ENCODE measurements around the gene PCCA.

PCCA gene

GRCh38 chr13:100088644-100089464 lies at the start of gene PCCA:
Gene PCCA, plus strand, starts transcription at chr13:100089093. Its CDS starts 28 bp downstream, at chr13:100089121.
- TF ChIP-seq CTCF (IDR thresholded peaks at IDR 0.05; ENCODE audit: low read depth, low read length, missing control alignments): no peak
- H3K4me3 ChIP-seq (ENCODE audit: low read depth, low read length): peak within 1 kb of the TSS; percentile 86
- peak; percentile 68 for DNase-seq (ENCODE audit: low read depth)

- TF ChIP-seq CTCF (IDR thresholded peaks at IDR 0.05; ENCODE audit: low read depth, low read length, missing control alignments): no peak
- H3K4me3 ChIP-seq (ENCODE audit: low read depth, low read length): no peak overlapping the region
- DNase-seq (ENCODE audit: low read depth): no peak
Measured at GRCh38 chr13:100039740-100040139, 49.2 kb upstream of the PCCA start.

- DNase-seq (ENCODE audit: low read depth): no peak
- no peak overlapping the region for H3K4me3 ChIP-seq (ENCODE audit: low read depth, low read length)
- no peak for TF ChIP-seq CTCF (IDR thresholded peaks at IDR 0.05; ENCODE audit: low read depth, low read length, missing control alignments)
Measured at GRCh38 chr13:100040196-100040595, 48.7 kb upstream of the PCCA start.

GRCh38 chr13:100044936-100045335 lies 44.0 kb upstream of the PCCA start:
- H3K4me3 ChIP-seq (ENCODE audit: low read depth, low read length): no peak overlapping the region
- TF ChIP-seq CTCF (IDR thresholded peaks at IDR 0.05; ENCODE audit: low read depth, low read length, missing control alignments): no peak
- no peak for DNase-seq (ENCODE audit: low read depth)

- DNase-seq (ENCODE audit: low read depth): no peak
- H3K4me3 ChIP-seq (ENCODE audit: low read depth, low read length): no peak overlapping the region
- no peak for TF ChIP-seq CTCF (IDR thresholded peaks at IDR 0.05; ENCODE audit: low read depth, low read length, missing control alignments)
Measured at GRCh38 chr13:100045355-100045754, 43.5 kb upstream of the PCCA start.

- TF ChIP-seq CTCF (IDR thresholded peaks at IDR 0.05; ENCODE audit: low read depth, low read length, missing control alignments): no peak
- DNase-seq (ENCODE audit: low read depth): no peak
Measured at GRCh38 chr13:100051070-100051469, 37.8 kb upstream of the PCCA start.

GRCh38 chr13:100059827-100060226 lies 29.1 kb upstream of the PCCA start:
- no peak for DNase-seq (ENCODE audit: low read depth)
- no peak for TF ChIP-seq CTCF (IDR thresholded peaks at IDR 0.05; ENCODE audit: low read depth, low read length, missing control alignments)

More at GRCh38 chr13:100051070-100051469, 37.8 kb upstream of the PCCA start:
- H3K4me3 ChIP-seq (ENCODE audit: low read depth, low read length): no peak overlapping the region

More at GRCh38 chr13:100059827-100060226, 29.1 kb upstream of the PCCA start:
- no peak overlapping the region for H3K4me3 ChIP-seq (ENCODE audit: low read depth, low read length)

Measured in GM12864 (cell line).